Heart left ventricle (tissue), 16 donors: ENCODE results near the gene ZEB2. TPM values are rescaled to one million over a fixed set of nuclear protein-coding genes. Genes with fewer than 3 reads are reported as not detected.

Source experiments
- ATAC-seq, 4 donors: fragments of 200-7000 bp; cut with Tn5 transposase; one replicate each; pipeline ENCODE4 v1.9.1; 2020 to 2022; ENCODE audit warnings: moderate library complexity in 4 of 4, mild to moderate bottlenecking in 3 of 4, moderate number of reproducible peaks in 1 of 4
- DNase-seq, 5 donors: peaks; one replicate each; pipeline ENCODE4 v3.0.0-alpha.2; 2020
- H3K27ac ChIP-seq, 12 donors: fragments of 200-600 bp; sonication (generic) in 4 of 12; one replicate each; pipeline versions ENCODE4 v1.5.0 to v1.8.0; 2016 to 2022; ENCODE audit warnings: mild to moderate bottlenecking in 2 of 12
- H3K27me3 ChIP-seq, 9 donors: fragments of 200-600 bp; sonication (generic) in 2 of 9; one replicate each; pipeline versions ENCODE4 v1.5.1 to v1.8.0; 2016 to 2022; ENCODE audit warnings: mild to moderate bottlenecking in 3 of 9
- H3K36me3 ChIP-seq, 9 donors: fragments of 200-600 bp; sonication (generic) in 2 of 9; one replicate each; pipeline versions ENCODE4 v1.5.0 to v1.8.0; 2018 to 2022; ENCODE audit warnings: mild to moderate bottlenecking in 2 of 9
- H3K4me1 ChIP-seq, 12 donors: fragments of 200-600 bp; sonication (generic) in 4 of 12; one replicate each; pipeline versions ENCODE4 v1.5.0 to v1.8.0; 2016 to 2022; ENCODE audit warnings: mild to moderate bottlenecking in 3 of 12
- H3K4me3 ChIP-seq, 12 donors: fragments of 200-600 bp; sonication (generic) in 4 of 12; one replicate each; pipeline versions ENCODE4 v1.5.0 to v1.8.0; 2017 to 2022; ENCODE audit warnings: mild to moderate bottlenecking in 9 of 12, moderate library complexity in 4 of 12
- H3K9me3 ChIP-seq, 12 donors: fragments of 200-600 bp; sonication (generic) in 4 of 12; one replicate each; pipeline versions ENCODE4 v1.5.0 to v1.8.0; 2016 to 2022; ENCODE audit warnings: mild to moderate bottlenecking in 1 of 12
- POLR2A ChIP-seq, 2 donors: fragments of 450-650 bp; IDR thresholded peaks; one replicate each; pipeline ENCODE4 v1.6.1; 2017; ENCODE audit warnings: antibody characterized with exemption in 2 of 2, mild to moderate bottlenecking in 2 of 2, moderate library complexity in 2 of 2
- WGBS, 4 donors: extraction: QIAGEN DNeasy Blood & Tissue Kit in 2 of 4; methylation state at CpG; one replicate each; pipeline versions ENCODE4 v1.1.5 to v1.1.7; 2013 to 2018; 5-methylcytosine and 5-hydroxymethylcytosine counted together
- intact Hi-C, 10 donors: fragments of 100-400 bp; cut with DNase I; formaldehyde crosslinking; loops; one replicate each; pipeline versions ENCODE4 v1.11.1 to v1.14.2; 2022
- polyA plus RNA-seq, 2 donors: library from polyadenylated mRNA; stranded (reverse); fragments of 200-250 nt; gene quantifications; one replicate each; pipeline ENCODE4 v1.2.3, GENCODE V29; 2013
- total RNA-seq, 9 donors: library from RNA; depleted of rRNA in 2 of 9; stranded (reverse); fragments of >200 nt in 2 of 9; fragmentation: NEBNext Ultra II Directional in 3 of 9; extraction: Animal tissue kit (Norgen Biotek cat#: 25700) in 3 of 9; gene quantifications; one replicate each; pipeline versions ENCODE4 v1.1.0 to v1.2.4, GENCODE V29; 2016 to 2023
- TF ChIP-seq, protein P1 (sequence below), 12 donors: fragments of 200-600 bp; sonication (generic) in 4 of 12; IDR thresholded peaks; one replicate each; pipeline versions ENCODE4 v1.5.0 to v1.8.0; 2018 to 2022; ENCODE audit warnings: antibody characterized with exemption in 12 of 12, mild to moderate bottlenecking in 5 of 12
- donor health status: ischemic (EF 13 %, LVEDD 7.1; RV severe dilation, severe dysfunction).
- donor health status: healthy with polysubstance abuse.
- donor health status: DM: no; HTN: yes; CAD: no.
- donor health status: DM: no; HTN: no; CAD: no.
- donor health status: ischemic (EF 25% LVEDD 6.9; RV normal size, moderate dysfunction).
- donor health status: ischemic (EF 25% LVEDD 5.7; RV mildly dilated, moderate dysfunction).
- donor health status: healthy.
- donor health status: DM: yes; HTN: yes; CAD: no.
- donor health status: ischemic (EF 35%, LVEDD 5.7; RV mildly dilated, moderate dysfunction).
- donor health status: nonischemic (EF 11% LVEDD 7.7; RV severe dilation, severe dysfunction).
- donor health status: DM: yes; HTN: yes; CAD: no.
- donor health status: PGD.
- donor health status: ischemic (EF 29% LVEDD 5.4; RV normal size, mild dysfunction).
- donor health status: nonischemic (EF 23%, LVEDD 6.1; RV moderate dilation, normal function).

The ZEB2 gene
- total and polyA plus RNA-seq, 11 donors, result 23.1 to 168 (median 82.4) TPM

DNA sequence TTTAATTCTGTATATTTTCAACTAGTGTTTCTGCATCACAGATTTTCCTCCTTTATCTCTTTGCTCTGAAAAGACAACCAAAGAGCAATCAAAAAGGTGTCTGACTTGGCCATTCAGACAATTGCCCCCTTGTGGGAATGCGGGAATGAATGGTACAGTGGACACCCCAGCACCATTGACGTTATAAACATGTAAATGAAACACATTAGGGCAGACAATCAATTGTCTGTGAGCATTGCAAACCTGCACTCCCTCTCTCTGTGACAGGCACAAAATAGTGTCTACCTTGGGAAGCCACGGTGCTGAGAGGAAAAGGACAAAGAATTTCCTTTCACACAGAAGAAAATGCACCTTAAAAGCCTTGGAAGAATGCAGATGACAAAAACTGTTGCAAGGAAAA lies 8.0 kb downstream of the ZEB2 start:
- Histone ChIP-seq H3K27me3 (no peaks in the 10 kb centered on the region), H3K9me3 (no peaks in the 10 kb centered on the region), H3K4me3 (peak overlapping the region in 9 of 12 donors; percentile 42 to 96 (median 81)), H3K27ac (peak overlapping the region in 11 of 12 donors; percentile 91 to 99 (median 98)), H3K36me3 (peaks cover 0 to 37% (median 0%) of the 10 kb centered on the region in 9 donors), H3K4me1 (peaks cover 0 to 74% (median 42%) of the 10 kb centered on the region in 12 donors)
- DNase-seq, result no peak
- 11 to 20% (median 16%) methylated on average over 3 of the region's 3 CpGs for WGBS, 4 donors
- TF ChIP-seq, protein P1, sequence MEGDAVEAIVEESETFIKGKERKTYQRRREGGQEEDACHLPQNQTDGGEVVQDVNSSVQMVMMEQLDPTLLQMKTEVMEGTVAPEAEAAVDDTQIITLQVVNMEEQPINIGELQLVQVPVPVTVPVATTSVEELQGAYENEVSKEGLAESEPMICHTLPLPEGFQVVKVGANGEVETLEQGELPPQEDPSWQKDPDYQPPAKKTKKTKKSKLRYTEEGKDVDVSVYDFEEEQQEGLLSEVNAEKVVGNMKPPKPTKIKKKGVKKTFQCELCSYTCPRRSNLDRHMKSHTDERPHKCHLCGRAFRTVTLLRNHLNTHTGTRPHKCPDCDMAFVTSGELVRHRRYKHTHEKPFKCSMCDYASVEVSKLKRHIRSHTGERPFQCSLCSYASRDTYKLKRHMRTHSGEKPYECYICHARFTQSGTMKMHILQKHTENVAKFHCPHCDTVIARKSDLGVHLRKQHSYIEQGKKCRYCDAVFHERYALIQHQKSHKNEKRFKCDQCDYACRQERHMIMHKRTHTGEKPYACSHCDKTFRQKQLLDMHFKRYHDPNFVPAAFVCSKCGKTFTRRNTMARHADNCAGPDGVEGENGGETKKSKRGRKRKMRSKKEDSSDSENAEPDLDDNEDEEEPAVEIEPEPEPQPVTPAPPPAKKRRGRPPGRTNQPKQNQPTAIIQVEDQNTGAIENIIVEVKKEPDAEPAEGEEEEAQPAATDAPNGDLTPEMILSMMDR (IDR thresholded peaks at IDR 0.05), result peak in 2 of 12 donors; percentile 6 to 16
- no peak for TF ChIP-seq POLR2A (IDR thresholded peaks at IDR 0.05)
- ATAC-seq, result no peak
- intact Hi-C loops, result loop anchor here in 7 of 10 donors (5.0 to 10.0 kb wide), 8 partner anchors 50 to 1077 kb away; no protein-coding TSS in a partner anchor

DNA sequence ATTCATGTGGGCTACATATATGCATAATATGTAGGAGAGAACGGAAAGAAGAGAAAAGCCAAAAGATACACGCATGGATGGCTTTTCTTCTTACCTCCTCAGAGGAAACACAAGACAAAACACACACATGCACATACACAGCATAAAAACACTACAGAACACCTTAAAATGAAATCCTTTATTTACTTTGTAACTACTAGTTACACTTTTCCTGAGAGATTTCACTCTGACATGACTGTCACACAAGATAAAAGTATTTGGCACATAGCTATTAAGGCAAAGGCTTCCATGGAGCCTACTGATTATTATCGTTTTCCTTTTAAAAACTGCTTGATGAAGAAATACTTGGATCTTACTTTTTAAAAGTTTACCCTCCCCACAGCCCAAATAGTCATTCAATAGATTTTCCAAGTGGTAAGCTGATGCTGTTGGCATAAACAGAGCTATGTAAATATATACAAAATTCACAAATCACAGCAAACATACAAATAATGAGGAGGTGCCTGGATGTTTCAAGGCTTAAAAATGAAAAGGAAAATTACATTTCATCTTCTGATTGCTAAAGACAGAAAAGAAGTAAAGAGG lies 8.6 kb downstream of the ZEB2 start:
- Histone ChIP-seq H3K27ac (peak overlapping the region; percentile 90 to 99 (median 98)), H3K4me1 (peaks cover 0 to 80% (median 48%) of the 10 kb centered on the region in 12 donors), H3K4me3 (peak overlapping the region in 11 of 12 donors; percentile 10 to 96 (median 81)), H3K9me3 (no peaks in the 10 kb centered on the region), H3K27me3 (no peaks in the 10 kb centered on the region), H3K36me3 (peaks cover 0 to 37% (median 0%) of the 10 kb centered on the region in 9 donors)
- DNase-seq (no peak), ATAC-seq (no peak)
- TF ChIP-seq, protein P1 (IDR thresholded peaks at IDR 0.05), result no peak
- no peak for TF ChIP-seq POLR2A (IDR thresholded peaks at IDR 0.05)
- 26 to 33% (median 32%) methylated on average over 3 of the region's 3 CpGs for WGBS, 4 donors
- intact Hi-C loops, result loop anchor here in 7 of 10 donors (5.0 to 10.0 kb wide), 8 partner anchors 49 to 1077 kb away; no protein-coding TSS in a partner anchor

DNA sequence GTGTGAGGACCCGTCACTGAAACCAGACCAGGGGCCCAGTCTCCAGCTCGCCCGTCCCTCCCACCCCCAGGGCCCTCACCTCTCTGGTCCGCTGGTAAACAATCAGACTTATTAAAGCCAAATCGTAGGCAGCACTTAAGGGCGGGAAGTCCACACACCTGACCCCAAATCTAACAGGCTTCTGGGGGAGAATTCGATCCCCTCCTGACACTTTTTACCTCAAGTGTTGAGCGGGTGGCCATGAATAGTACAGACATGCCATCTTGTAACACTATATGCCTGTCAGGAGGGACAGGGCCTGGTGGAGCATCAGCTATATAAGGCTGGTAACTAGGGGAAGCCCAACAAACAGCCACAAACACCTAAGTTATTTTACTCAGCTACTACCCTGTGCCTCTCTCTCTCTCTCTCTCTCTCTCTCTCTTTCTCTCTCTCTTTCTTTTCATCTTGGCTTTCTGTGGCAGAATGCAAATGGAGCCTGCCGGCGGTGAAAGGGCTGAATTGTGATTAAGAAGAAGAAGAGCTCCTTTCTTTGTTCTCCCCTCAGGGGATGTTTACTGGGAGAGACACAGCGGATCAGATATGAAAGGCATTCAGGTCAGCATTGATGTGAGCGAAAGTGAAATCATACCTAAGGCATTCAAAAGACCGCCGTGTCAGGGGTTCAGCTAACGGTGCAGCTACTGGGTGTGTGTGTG lies 9.5 kb downstream of the ZEB2 start:
- 24 to 36% (median 30%) methylated on average over 15 of the region's 15 CpGs for WGBS, 4 donors
- TF ChIP-seq, protein P1 (IDR thresholded peaks at IDR 0.05), result no peak
- TF ChIP-seq POLR2A (IDR thresholded peaks at IDR 0.05), result peak in 1 of 2 donors; percentile 15
- DNase-seq (peak in 3 of 5 donors; percentile 40 to 73 (median 63)), ATAC-seq (peak; percentile 78 to 85 (median 81))
- H3K9me3 ChIP-seq, result no peaks in the 10 kb centered on the region
- peaks cover 0 to 89% (median 57%) of the 10 kb centered on the region in 12 donors for H3K4me1 ChIP-seq
- peak overlapping the region in 11 of 12 donors; percentile 10 to 96 (median 81) for H3K4me3 ChIP-seq
- H3K27me3 ChIP-seq, result no peaks in the 10 kb centered on the region
- H3K36me3 ChIP-seq, result peaks cover 0 to 37% (median 0%) of the 10 kb centered on the region in 9 donors
- intact Hi-C loops, result loop anchor here in 7 of 10 donors (5.0 to 10.0 kb wide), 8 partner anchors 48 to 1076 kb away; no protein-coding TSS in a partner anchor
- H3K27ac ChIP-seq, result peak overlapping the region; percentile 90 to 99 (median 98)

DNA sequence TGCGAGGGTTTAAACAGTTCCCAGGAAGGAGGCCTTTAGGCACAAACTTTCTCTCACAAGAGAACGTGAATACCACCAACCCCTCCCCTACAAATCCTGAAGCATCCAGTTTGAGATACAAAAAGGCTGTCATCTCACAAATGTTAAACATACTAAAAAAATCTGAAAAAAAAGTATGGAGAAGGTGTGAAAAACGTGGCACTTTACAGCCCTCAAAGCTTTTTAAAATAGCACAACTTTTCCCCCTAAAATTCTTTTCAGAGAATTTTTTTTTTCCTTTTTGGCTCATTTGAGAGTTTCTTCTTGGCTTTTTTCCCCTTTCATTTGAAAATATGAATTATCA lies 10.1 kb downstream of the ZEB2 start:
- H3K4me1 ChIP-seq, result peaks cover 0 to 93% (median 62%) of the 10 kb centered on the region in 12 donors
- TF ChIP-seq, protein P1 (IDR thresholded peaks at IDR 0.05), result no peak
- TF ChIP-seq POLR2A (IDR thresholded peaks at IDR 0.05), result no peak

More for the DNA sequence above, 10.1 kb downstream of the ZEB2 start:
- no peaks in the 10 kb centered on the region for H3K27me3 ChIP-seq
- no peak for DNase-seq
- H3K9me3 ChIP-seq, result no peaks in the 10 kb centered on the region
- WGBS, 4 donors, result 24 to 41% (median 33%) methylated on average over 3 of the region's 3 CpGs
- H3K4me3 ChIP-seq, result peak overlapping the region in 10 of 12 donors; percentile 27 to 96 (median 81)
- intact Hi-C loops, result loop anchor here in 8 of 10 donors (2.0 to 10.0 kb wide), 10 partner anchors 48 to 1075 kb away; no protein-coding TSS in a partner anchor
- peak overlapping the region; percentile 90 to 99 (median 98) for H3K27ac ChIP-seq
- no peak for ATAC-seq
- H3K36me3 ChIP-seq, result peaks cover 0 to 32% (median 0%) of the 10 kb centered on the region in 9 donors
